Measurements from ENCODE around the gene SCN2B.

- TF ChIP-seq POLR2AphosphoS5 (IDR thresholded peaks at IDR 0.05) (peak; percentile 60), POLR2A (IDR thresholded peaks at IDR 0.05) (no peak)
These were observed 5.0 kb downstream of the SCN2B start for GRCh38 chr11:118171269-118172062.

Data from prostate gland (tissue), 1 donor.